Osteoblast (primary cell): ENCODE results near the gene SPTBN2. TPM values are rescaled to one million over a fixed set of nuclear protein-coding genes. Genes with fewer than 3 reads are reported as not detected.
A peak's percentile ranks its signal among the peaks of the same experiment; 100 is the strongest.

Source experiments
- DNase-seq: peaks from one replicate; pipeline ENCODE4 v3.0.0; 2011; ENCODE audit warnings: low spot score, mixed read lengths; ENCODE audit not compliant: insufficient read length; ENCODE audit errors: missing footprints
- H2AFZ ChIP-seq: 2 replicates; pipeline ENCODE4 v1.6.0; 2011; ENCODE audit warnings: mild to moderate bottlenecking, low read length
- H3K27ac ChIP-seq: 2 replicates; pipeline ENCODE4 v1.5.1; 2011; ENCODE audit warnings: mild to moderate bottlenecking, low read depth, low read length, moderate library complexity
- H3K27me3 ChIP-seq: 2 replicates; pipeline ENCODE4 v1.6.0; 2012; ENCODE audit warnings: mild to moderate bottlenecking, control low read depth, inconsistent platforms, low read length, moderate library complexity; ENCODE audit not compliant: insufficient read depth
- H3K36me3 ChIP-seq: 2 replicates; pipeline ENCODE4 v1.5.1; 2011; ENCODE audit warnings: mild to moderate bottlenecking, low read length, control low read depth, moderate library complexity; ENCODE audit not compliant: insufficient read depth
- H3K4me1 ChIP-seq: 2 replicates; pipeline ENCODE4 v1.5.1; 2011; ENCODE audit warnings: mild to moderate bottlenecking, low read length, control low read depth, moderate library complexity; ENCODE audit not compliant: insufficient read depth
- H3K4me2 ChIP-seq: 2 replicates; pipeline ENCODE4 v1.6.0; 2011; ENCODE audit warnings: mild to moderate bottlenecking, low read length; ENCODE audit not compliant: insufficient read depth
- H3K4me3 ChIP-seq: fragments of 200-600 bp; sonication (generic); 3 replicates; pipeline ENCODE4 v1.5.1; 2012; ENCODE audit warnings: mild to moderate bottlenecking, low read length, inconsistent platforms; ENCODE audit not compliant: insufficient read depth
- H3K79me2 ChIP-seq: 2 replicates; pipeline ENCODE4 v1.6.0; 2012; ENCODE audit warnings: mild to moderate bottlenecking, low read length, control low read depth, inconsistent platforms; ENCODE audit not compliant: insufficient read depth
- H3K9me3 ChIP-seq: 2 replicates; pipeline ENCODE4 v1.5.1; 2011; ENCODE audit warnings: low read depth, low read length, control low read depth
- H4K20me1 ChIP-seq: 2 replicates; pipeline ENCODE4 v1.6.0; 2012; ENCODE audit warnings: mild to moderate bottlenecking, low read length, control low read depth; ENCODE audit not compliant: insufficient read depth
- total RNA-seq: library from RNA; depleted of rRNA; stranded (reverse); fragments of >200 nt; gene quantifications from 2 replicates; pipeline ENCODE4 v1.2.3, GENCODE V29; 2012
- TF ChIP-seq, protein P1 (sequence below): IDR thresholded peaks from 2 replicates; pipeline ENCODE4 v1.5.1; 2011; ENCODE audit warnings: mild to moderate bottlenecking, low read depth, low read length, moderate library complexity; ENCODE audit errors: extremely low read depth

Gene SPTBN2
- total RNA-seq, 1 donor = 2.2 TPM

DNA sequence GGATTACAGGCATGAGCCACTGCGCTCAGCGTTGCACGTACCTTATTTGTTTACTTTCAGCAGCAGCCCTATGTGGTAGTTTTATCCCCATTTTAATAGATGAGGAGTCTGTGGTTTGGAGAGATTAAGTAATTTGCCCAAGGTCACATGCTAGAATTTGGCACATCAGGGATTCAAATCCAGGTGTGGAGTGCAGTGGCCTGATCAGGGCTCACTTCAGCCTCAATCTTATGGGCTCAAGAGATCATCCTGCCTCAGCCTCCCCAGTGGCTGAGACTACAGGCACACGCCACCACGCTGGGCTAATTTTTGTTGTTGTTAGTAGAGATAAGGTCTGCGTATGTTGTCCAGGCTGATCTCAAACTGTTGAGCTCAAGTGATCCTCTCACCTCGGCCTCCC lies 18.5 kb upstream of the SPTBN2 start:
- Histone ChIP-seq H3K27me3 (no peaks in the 10 kb centered on the region), H3K79me2 (peaks cover 8% of the 10 kb centered on the region), H3K27ac (no peak overlapping the region), H3K36me3 (no peaks in the 10 kb centered on the region), H3K9me3 (no peaks in the 10 kb centered on the region), H2AFZ (no peak overlapping the region), H3K4me3 (no peak overlapping the region), H3K4me1 (no peaks in the 10 kb centered on the region), H3K4me2 (peak overlapping the region; percentile 19), H4K20me1 (peaks cover 6% of the 10 kb centered on the region)
- DNase-seq = no peak
- TF ChIP-seq, protein P1, sequence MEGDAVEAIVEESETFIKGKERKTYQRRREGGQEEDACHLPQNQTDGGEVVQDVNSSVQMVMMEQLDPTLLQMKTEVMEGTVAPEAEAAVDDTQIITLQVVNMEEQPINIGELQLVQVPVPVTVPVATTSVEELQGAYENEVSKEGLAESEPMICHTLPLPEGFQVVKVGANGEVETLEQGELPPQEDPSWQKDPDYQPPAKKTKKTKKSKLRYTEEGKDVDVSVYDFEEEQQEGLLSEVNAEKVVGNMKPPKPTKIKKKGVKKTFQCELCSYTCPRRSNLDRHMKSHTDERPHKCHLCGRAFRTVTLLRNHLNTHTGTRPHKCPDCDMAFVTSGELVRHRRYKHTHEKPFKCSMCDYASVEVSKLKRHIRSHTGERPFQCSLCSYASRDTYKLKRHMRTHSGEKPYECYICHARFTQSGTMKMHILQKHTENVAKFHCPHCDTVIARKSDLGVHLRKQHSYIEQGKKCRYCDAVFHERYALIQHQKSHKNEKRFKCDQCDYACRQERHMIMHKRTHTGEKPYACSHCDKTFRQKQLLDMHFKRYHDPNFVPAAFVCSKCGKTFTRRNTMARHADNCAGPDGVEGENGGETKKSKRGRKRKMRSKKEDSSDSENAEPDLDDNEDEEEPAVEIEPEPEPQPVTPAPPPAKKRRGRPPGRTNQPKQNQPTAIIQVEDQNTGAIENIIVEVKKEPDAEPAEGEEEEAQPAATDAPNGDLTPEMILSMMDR = no peak

GRCh38 chr11:66745356-66746235 lies 16.6 kb upstream of the SPTBN2 start:
- peak overlapping the region; percentile 86 for H2AFZ ChIP-seq
- peak; percentile 87 for DNase-seq
- H3K27ac ChIP-seq = no peak overlapping the region
- peaks cover 6% of the 10 kb centered on the region for H4K20me1 ChIP-seq
- peak overlapping the region; percentile 93 for H3K4me3 ChIP-seq
- H3K36me3 ChIP-seq = no peaks in the 10 kb centered on the region
- peaks cover under 1% of the 10 kb centered on the region for H3K4me1 ChIP-seq
- no peaks in the 10 kb centered on the region for H3K27me3 ChIP-seq
- TF ChIP-seq, protein P1 = no peak
- H3K79me2 ChIP-seq = peaks cover 8% of the 10 kb centered on the region
- H3K9me3 ChIP-seq = no peaks in the 10 kb centered on the region
- peak overlapping the region; percentile 91 for H3K4me2 ChIP-seq

DNA sequence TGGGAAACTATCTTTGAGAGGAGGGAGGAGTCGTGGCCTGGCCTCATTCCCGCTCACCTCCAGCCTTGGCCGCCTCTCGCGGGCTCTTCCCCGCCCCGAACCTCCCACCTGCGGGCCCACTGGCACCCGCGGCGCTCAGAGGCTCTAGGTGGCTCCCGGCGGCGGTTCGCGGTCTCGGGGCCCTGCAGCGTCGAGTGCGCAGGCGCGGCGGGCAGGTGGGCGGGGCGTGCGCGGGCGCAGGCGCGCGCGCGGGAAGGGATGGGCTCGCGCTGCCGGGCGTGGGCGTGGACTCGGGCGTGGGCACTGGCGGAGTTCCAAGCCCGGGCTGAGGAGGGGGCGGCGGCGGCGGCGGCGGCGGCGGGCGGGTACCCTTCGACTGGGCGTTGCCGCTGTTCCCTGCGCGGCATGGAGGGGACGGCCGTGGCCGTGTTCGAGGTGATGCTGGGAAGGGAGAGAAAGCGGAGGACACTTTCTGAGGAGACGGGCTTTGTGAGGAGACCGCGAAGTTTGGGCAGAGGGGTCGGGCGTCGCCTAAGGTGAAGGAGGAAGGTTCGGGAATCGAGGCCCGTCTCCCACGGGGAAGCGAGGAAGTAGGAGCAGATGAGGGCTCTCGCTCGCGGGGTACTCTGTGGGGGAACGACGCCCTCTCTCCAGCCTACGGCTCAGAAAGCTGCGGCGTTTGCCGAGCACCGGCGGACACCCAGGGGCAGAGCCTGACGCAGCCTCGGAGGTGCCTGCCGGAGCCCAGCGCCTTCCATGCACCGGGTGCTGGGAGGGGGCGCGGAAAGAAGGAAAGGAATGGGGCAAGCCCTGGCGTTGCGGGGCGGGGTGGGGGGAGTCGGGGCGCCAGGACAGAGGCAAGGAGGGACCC lies 15.7 kb upstream of the SPTBN2 start:
- peak; percentile 99 for DNase-seq
- H3K79me2 ChIP-seq = peaks cover 8% of the 10 kb centered on the region
- H3K27ac ChIP-seq = peak overlapping the region; percentile 75
- no peaks in the 10 kb centered on the region for H3K27me3 ChIP-seq
- no peaks in the 10 kb centered on the region for H3K36me3 ChIP-seq
- peak overlapping the region; percentile 91 for H3K4me2 ChIP-seq
- H4K20me1 ChIP-seq = peaks cover 6% of the 10 kb centered on the region
- peak overlapping the region; percentile 93 for H3K4me3 ChIP-seq
- H3K9me3 ChIP-seq = no peaks in the 10 kb centered on the region
- peaks cover 6% of the 10 kb centered on the region for H3K4me1 ChIP-seq
- peak overlapping the region; percentile 97 for H2AFZ ChIP-seq
- TF ChIP-seq, protein P1 = no peak
